ENCODE results near the gene AZIN2.
A peak's percentile ranks its signal among the peaks of the same experiment; 100 is the strongest.

Gene AZIN2

GRCh38 chr1:33080885-33081553 is at the start of gene AZIN2:
Gene AZIN2 (plus strand): TSS chr1:33081153. CDS start chr1:33082250, 1,097 bp downstream.
- no peak for TF ChIP-seq CTCF (IDR thresholded peaks at IDR 0.05; ENCODE audit: insufficient read depth, low read length, missing control alignments)
- peak; percentile 60 for DNase-seq (ENCODE audit: low read depth, low spot score)
- peak within 1 kb of the TSS; percentile 79 for H3K4me3 ChIP-seq (ENCODE audit: low read depth, low read length)
- ChIA-PET CTCF (interaction anchor here (1.1 to 12.4 kb wide), 6 partner anchors 7 to 206 kb away, joined by 3 to 187 read pairs (median 42); no protein-coding TSS in a partner anchor), POLR2A (interaction anchor here (1.2 to 2.0 kb wide), 6 partner anchors 8 to 188 kb away, joined by 3 to 12 read pairs (median 4); no protein-coding TSS in a partner anchor)

- POLR2A ChIA-PET = no interaction called here
- CTCF ChIA-PET = interaction anchor here (1.0 to 3.8 kb wide), 4 partner anchors 23 to 97 kb away, joined by 3 to 15 read pairs (median 8); no protein-coding TSS in a partner anchor
- no peak for DNase-seq (ENCODE audit: low read depth, low spot score)
- no peak overlapping the region for H3K4me3 ChIP-seq (ENCODE audit: low read depth, low read length)
- no peak for TF ChIP-seq CTCF (IDR thresholded peaks at IDR 0.05; ENCODE audit: insufficient read depth, low read length, missing control alignments)
These were observed 49.4 kb upstream of the AZIN2 start for GRCh38 chr1:33031506-33031905.

- TF ChIP-seq CTCF (IDR thresholded peaks at IDR 0.05; ENCODE audit: insufficient read depth, low read length, missing control alignments) = no peak
- DNase-seq (ENCODE audit: low read depth, low spot score) = no peak
- POLR2A ChIA-PET = no interaction called here
- H3K4me3 ChIP-seq (ENCODE audit: low read depth, low read length) = no peak overlapping the region
- CTCF ChIA-PET = interaction anchor here (1.0 to 3.8 kb wide), 5 partner anchors 17 to 95 kb away, joined by 4 to 15 read pairs (median 6); no protein-coding TSS in a partner anchor
These were observed 48.7 kb upstream of the AZIN2 start for GRCh38 chr1:33032126-33032869.

GRCh38 chr1:33036051-33036525 is 44.9 kb upstream of the AZIN2 start:
- ChIA-PET CTCF (interaction anchor here (1.6 to 2.0 kb wide), 2 partner anchors 10 to 19 kb away, joined by 7 to 9 read pairs; no protein-coding TSS in a partner anchor), POLR2A (no interaction called here)
- no peak for TF ChIP-seq CTCF (IDR thresholded peaks at IDR 0.05; ENCODE audit: insufficient read depth, low read length, missing control alignments)
- H3K4me3 ChIP-seq (ENCODE audit: low read depth, low read length) = peak overlapping the region; percentile 89
- DNase-seq (ENCODE audit: low read depth, low spot score) = no peak

GRCh38 chr1:33036526-33037503 is 44.1 kb upstream of the AZIN2 start, which contains the start of gene AK2:
Gene AK2 (minus strand): TSS chr1:33036883. CDS start chr1:33036828, 55 bp downstream.
- POLR2A ChIA-PET = no interaction called here
- peak within 1 kb of the TSS; percentile 89 for H3K4me3 ChIP-seq (ENCODE audit: low read depth, low read length)
- CTCF ChIA-PET = no interaction called here
- peak; percentile 89 for DNase-seq (ENCODE audit: low read depth, low spot score)
- no peak for TF ChIP-seq CTCF (IDR thresholded peaks at IDR 0.05; ENCODE audit: insufficient read depth, low read length, missing control alignments)

Measured in AG04449 (cell line).